Epithelial cell of proximal tubule (primary cell): Measurements from ENCODE around the gene KPNA5. TPM values are rescaled to one million over a fixed set of nuclear protein-coding genes. Genes with fewer than 3 reads are reported as not detected.
A peak's percentile ranks its signal among the peaks of the same experiment; 100 is the strongest.

ENCODE experiments used
- DNase-seq: peaks from one replicate; pipeline ENCODE4 v3.0.0-alpha.2; 2011; ENCODE audit warnings: low read depth
- H3K4me3 ChIP-seq: 2 replicates; pipeline ENCODE4 v1.5.1; 2011; ENCODE audit warnings: low read depth, mild to moderate bottlenecking, low read length
- total RNA-seq: library from RNA; depleted of rRNA; stranded (reverse); fragments of >200 nt; gene quantifications from 2 replicates; pipeline ENCODE4 v1.2.3, GENCODE V29; 2015
- TF ChIP-seq, protein P1 (sequence below): conservative IDR thresholded peaks from 2 replicates; pipeline ENCODE4 v1.5.1; 2012; ENCODE audit warnings: low read depth, mild to moderate bottlenecking, low read length

The KPNA5 gene
- total RNA-seq, 1 donor from 2014 or later: 2.5 TPM

DNA sequence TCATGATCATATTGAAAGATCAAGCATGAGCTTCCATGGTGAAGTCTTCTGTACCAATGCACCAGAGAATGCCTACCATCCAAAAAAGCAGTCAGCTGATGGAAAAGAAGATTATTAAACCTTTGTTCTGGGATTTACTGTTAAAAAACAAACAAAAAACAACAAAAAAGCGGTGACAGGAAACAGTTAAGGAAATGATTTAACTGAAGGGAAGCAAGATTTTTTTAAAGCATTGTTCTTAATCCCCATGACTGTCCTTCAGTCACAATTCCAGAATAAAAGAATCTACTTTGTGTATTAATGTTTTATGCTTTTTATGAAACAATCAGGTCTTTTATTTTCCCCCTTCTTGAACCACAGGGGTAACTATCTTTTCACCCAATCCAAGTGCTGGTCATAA is 60.6 kb downstream of the KPNA5 start:
- DNase-seq: no peak
- no peak overlapping the region for H3K4me3 ChIP-seq
- TF ChIP-seq, protein P1, sequence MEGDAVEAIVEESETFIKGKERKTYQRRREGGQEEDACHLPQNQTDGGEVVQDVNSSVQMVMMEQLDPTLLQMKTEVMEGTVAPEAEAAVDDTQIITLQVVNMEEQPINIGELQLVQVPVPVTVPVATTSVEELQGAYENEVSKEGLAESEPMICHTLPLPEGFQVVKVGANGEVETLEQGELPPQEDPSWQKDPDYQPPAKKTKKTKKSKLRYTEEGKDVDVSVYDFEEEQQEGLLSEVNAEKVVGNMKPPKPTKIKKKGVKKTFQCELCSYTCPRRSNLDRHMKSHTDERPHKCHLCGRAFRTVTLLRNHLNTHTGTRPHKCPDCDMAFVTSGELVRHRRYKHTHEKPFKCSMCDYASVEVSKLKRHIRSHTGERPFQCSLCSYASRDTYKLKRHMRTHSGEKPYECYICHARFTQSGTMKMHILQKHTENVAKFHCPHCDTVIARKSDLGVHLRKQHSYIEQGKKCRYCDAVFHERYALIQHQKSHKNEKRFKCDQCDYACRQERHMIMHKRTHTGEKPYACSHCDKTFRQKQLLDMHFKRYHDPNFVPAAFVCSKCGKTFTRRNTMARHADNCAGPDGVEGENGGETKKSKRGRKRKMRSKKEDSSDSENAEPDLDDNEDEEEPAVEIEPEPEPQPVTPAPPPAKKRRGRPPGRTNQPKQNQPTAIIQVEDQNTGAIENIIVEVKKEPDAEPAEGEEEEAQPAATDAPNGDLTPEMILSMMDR: no peak

DNA sequence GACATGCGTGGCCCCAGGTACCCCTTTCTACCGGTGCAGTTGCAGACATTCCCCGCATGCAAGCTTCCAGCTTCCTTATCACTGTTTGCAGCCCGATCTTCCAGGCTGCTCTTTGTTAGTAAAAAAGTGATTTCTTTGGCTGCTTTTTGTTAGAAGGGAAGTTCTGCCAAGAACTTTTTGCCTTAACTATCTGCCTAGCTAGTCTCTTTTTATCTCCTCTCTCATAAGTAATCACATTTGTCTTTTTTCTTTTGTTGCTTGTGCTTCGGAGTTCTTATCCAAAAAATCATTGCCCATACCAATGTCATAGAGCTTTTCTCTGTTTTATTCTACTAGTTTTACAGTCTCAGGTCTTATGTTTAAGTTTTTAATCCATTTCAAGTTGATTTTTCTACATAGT is 64.2 kb downstream of the KPNA5 start:
- TF ChIP-seq, protein P1: no peak
- H3K4me3 ChIP-seq: no peak overlapping the region
- no peak for DNase-seq

DNA sequence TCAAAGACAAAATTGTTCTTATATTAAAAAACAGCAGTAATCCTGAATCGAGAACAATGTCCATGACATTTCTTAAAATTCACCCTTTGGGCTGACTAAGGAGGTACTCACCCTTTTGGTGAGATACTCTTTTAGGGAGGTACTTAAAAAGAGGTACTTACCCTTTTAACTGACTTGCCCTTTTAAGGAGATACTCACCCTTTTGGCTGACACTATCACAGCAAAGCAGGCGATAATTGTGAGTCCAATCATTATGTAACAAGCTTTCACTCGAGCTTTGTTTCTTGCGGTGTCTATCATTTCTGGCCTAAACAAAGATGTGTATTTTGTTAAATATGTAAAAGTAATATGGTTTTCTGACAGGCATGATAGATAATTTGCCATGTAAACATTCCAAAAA is 80.8 kb downstream of the KPNA5 start:
- H3K4me3 ChIP-seq: no peak overlapping the region

DNA sequence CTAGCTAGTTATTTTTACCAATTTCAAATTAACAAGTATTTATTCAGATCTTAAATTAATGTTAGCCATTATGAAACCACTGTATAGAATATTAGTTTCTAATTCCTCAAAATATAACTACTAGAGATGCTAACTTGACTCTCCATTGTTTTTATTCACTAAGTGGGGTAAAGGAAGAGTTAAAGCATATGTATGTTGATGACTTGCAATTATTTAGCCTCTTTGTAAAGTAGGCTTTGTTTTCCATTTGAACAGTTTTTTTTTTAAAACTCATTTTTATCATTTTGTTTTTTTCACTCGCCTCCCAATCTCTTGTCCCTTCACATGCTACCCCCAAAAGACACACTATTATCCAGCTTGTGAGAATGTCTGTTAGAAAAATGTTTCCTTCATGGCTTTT is 81.2 kb downstream of the KPNA5 start:
- TF ChIP-seq, protein P1: no peak
- H3K4me3 ChIP-seq: no peak overlapping the region
- no peak for DNase-seq

More for the DNA sequence above, 80.8 kb downstream of the KPNA5 start:
- DNase-seq: no peak
- TF ChIP-seq, protein P1: no peak

DNA sequence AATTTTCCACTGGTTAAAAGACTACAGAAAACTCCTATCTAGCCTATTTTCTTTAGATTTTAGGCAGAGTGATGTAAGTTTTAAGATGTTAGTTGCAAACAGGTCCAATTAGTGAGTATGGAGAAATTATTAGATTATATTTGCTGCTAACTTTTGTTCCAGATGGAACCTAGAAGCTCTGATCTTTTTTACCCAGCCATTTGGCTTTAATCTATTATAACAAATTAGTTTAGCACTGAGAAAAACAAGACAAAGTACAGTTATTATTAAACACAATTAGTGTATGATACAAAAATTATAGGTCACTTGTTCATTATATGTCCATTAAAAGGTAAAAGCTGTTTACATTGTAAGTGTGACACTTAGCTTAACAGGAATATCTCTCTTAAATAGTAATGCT is 82.0 kb downstream of the KPNA5 start:
- TF ChIP-seq, protein P1: no peak

DNA sequence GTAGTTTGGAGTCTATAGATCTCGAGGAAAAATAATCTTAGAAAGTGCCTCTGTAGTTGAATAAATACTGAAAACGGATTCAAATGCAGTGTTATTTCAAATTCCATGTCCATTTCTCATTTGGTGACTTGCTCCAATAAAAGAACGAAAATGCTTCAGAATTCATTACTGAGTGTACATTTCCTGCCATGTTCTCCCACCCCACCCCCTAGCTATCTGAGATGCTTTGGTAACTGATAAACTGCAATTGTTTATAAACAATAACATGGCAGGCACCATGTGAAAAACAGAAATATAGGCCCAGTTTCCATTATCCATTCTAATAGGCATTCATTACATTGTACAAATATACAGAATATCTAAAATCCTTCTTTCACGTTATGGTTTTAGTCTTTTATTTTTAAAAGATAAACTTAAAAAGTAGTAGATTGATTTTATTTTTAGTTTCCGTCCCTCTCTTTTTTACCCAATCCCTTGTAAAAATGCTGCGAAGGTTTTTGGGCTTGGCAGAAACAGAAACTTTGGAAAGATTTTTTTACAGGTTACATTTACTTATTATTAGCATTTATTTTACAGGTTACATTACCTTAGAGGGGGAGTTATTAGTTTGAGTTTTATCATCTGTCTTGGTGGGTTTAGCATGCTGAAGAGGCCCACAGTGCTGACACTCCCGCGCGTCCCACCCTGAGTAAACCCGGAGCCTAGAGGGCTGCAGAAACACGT is 83.1 kb downstream of the KPNA5 start:
- no peak overlapping the region for H3K4me3 ChIP-seq
- no peak for DNase-seq
- TF ChIP-seq, protein P1: no peak

More for the DNA sequence above, 82.0 kb downstream of the KPNA5 start:
- no peak overlapping the region for H3K4me3 ChIP-seq
- no peak for DNase-seq

DNA sequence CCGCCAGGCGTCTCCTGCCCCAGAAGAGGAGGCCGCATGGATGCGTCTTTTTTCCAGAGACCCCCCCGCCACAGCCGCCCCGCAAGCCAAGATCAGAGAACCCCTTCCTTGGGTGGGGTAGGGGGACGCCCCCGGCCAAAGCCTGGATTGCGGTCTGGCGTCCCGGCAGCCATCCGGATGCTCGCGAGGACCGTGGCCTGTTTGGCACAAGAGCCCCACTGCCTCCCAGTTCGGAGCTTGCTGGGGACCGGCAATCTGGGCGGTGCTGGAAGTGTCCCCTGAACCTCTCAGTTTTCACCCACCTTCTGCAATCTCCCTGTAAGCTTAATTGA is 83.6 kb downstream of the KPNA5 start:
- DNase-seq: no peak
- TF ChIP-seq, protein P1: no peak
- peak overlapping the region; percentile 35 for H3K4me3 ChIP-seq
